HL-60 (cell line): ENCODE data around the gene ANKS1B.

Experiments
- DNase-seq, 2 experiments: peaks; one replicate each; pipeline ENCODE4 v3.0.0-alpha.2; 2010 to 2020; ENCODE audit warnings: low read depth in 1 of 2, low spot score in 1 of 2
- H3K27ac ChIP-seq: fragments of 250-450 bp; sonication (Bioruptor Pico); replicated peaks from 2 replicates; pipeline ENCODE4 v1.5.1; 2020; ENCODE audit warnings: mild to moderate bottlenecking, moderate library complexity
- H3K27me3 ChIP-seq: fragments of 250-450 bp; sonication (Bioruptor Pico); 2 replicates; pipeline ENCODE4 v1.5.1; 2021; ENCODE audit warnings: mild to moderate bottlenecking, moderate library complexity; ENCODE audit not compliant: insufficient read depth, poor library complexity, severe bottlenecking
- H3K4me3 ChIP-seq: replicated peaks from 2 replicates; pipeline ENCODE4 v1.5.1; 2011; ENCODE audit warnings: mild to moderate bottlenecking, control low read depth, low read length; ENCODE audit not compliant: insufficient read depth
- CTCF ChIP-seq: IDR thresholded peaks from one replicate; pipeline ENCODE4 v1.5.1; 2011; ENCODE audit warnings: low read length, control low read depth, inconsistent platforms; ENCODE audit not compliant: insufficient read depth
- GABPA ChIP-seq: IDR thresholded peaks from 2 replicates; pipeline ENCODE4 v1.6.1; 2012; ENCODE audit warnings: low read depth
- POLR2AphosphoS5 ChIP-seq: IDR thresholded peaks from 2 replicates; pipeline ENCODE4 v1.6.1; 2012; ENCODE audit warnings: low read depth
- REST ChIP-seq: IDR thresholded peaks from 2 replicates; pipeline ENCODE4 v1.6.1; 2012; ENCODE audit warnings: low read depth; ENCODE audit not compliant: insufficient replicate concordance
- SPI1 ChIP-seq: IDR thresholded peaks from 2 replicates; pipeline ENCODE4 v1.6.1; 2012; ENCODE audit warnings: low read depth, mild to moderate bottlenecking, borderline replicate concordance

Gene ANKS1B

GRCh38 chr12:98852181-98852580 is 1132.6 kb downstream of the ANKS1B start:
- TF ChIP-seq GABPA (no peak), REST (no peak), SPI1 (no peak), CTCF (no peak), POLR2AphosphoS5 (no peak)
- no peak for DNase-seq
- H3K27me3 ChIP-seq: no peaks in the 10 kb centered on the region
- H3K4me3 ChIP-seq: no peak overlapping the region
- H3K27ac ChIP-seq: no peak overlapping the region

GRCh38 chr12:98847242-98847641 is 1137.5 kb downstream of the ANKS1B start:
- TF ChIP-seq REST (no peak), POLR2AphosphoS5 (no peak), CTCF (no peak), GABPA (no peak), SPI1 (no peak)
- Histone ChIP-seq H3K27ac (no peak overlapping the region), H3K4me3 (no peak overlapping the region), H3K27me3 (no peaks in the 10 kb centered on the region)
- DNase-seq: no peak

GRCh38 chr12:98845957-98846356 is 1138.8 kb downstream of the ANKS1B start:
- no peak for TF ChIP-seq GABPA
- TF ChIP-seq CTCF: no peak
- no peak for TF ChIP-seq POLR2AphosphoS5
- no peak overlapping the region for H3K4me3 ChIP-seq

GRCh38 chr12:98840325-98840724 is 1144.4 kb downstream of the ANKS1B start:
- no peak for DNase-seq
- H3K27me3 ChIP-seq: peaks cover 15% of the 10 kb centered on the region

More at GRCh38 chr12:98845957-98846356, 1138.8 kb downstream of the ANKS1B start:
- Histone ChIP-seq H3K27ac (no peak overlapping the region), H3K27me3 (peaks cover 5% of the 10 kb centered on the region)
- DNase-seq: no peak

More at GRCh38 chr12:98840325-98840724, 1144.4 kb downstream of the ANKS1B start:
- H3K4me3 ChIP-seq: no peak overlapping the region
- no peak for TF ChIP-seq GABPA
- no peak for TF ChIP-seq CTCF
- no peak for TF ChIP-seq REST
- no peak for TF ChIP-seq POLR2AphosphoS5
- TF ChIP-seq SPI1: no peak
- H3K27ac ChIP-seq: no peak overlapping the region
